K562 (cell line): ENCODE data around the gene EPB41L1. TPM values are rescaled to one million over a fixed set of nuclear protein-coding genes. Genes with fewer than 3 reads are reported as not detected.

Experiments used
- ATAC-seq: fragments of 200-7000 bp; cut with Tn5 transposase; 3 replicates; pipeline ENCODE4 v1.9.1; 2020; ENCODE audit warnings: moderate library complexity
- BruUV-seq: library from RNA; stranded (reverse); fragments of 400-500 nt; replicated peaks from 2 replicates; lab custom pipeline; 2021; lab: Mats Ljungman, UMichigan
- CTCF ChIA-PET: fragments of 300-600 bp; formaldehyde crosslinking; extraction: SDS; loops from one replicate; lab custom pipeline; 2021; ENCODE audit warnings: low intra/inter-chr PET ratio; lab: Yijun Ruan, JAX
- POLR2A ChIA-PET: fragments of 300-600, 350-650 bp; sonication (Branson Sonifier 250); formaldehyde crosslinking; extraction: SDS; loops from one replicate; lab custom pipeline; 2021; ENCODE audit warnings: antibody characterized with exemption, inconsistent platforms; lab: Yijun Ruan, JAX
- DNase-seq, 4 experiments: peaks; one replicate each; pipeline versions ENCODE4 v3.0.0 to v3.0.0-alpha.2; 2011 to 2018; ENCODE audit warnings: low spot score in 3 of 4, mixed read lengths in 3 of 4; ENCODE audit errors: extremely low read depth in 1 of 4
- FAIRE-seq: peaks from 2 replicates; lab custom pipeline; 2011; peaks lifted over from hg19 to GRCh38; lab: Jason Lieb, UNC
- H2AFZ ChIP-seq: 2 replicates; pipeline ENCODE4 v1.6.0; 2011; ENCODE audit warnings: low read depth, low read length, control low read depth, inconsistent platforms
- H3K27ac ChIP-seq: fragments of 200-600 bp; 3 replicates; pipeline ENCODE4 v1.8.0; 2011; ENCODE audit warnings: low read depth, mild to moderate bottlenecking, control low read depth, inconsistent platforms, low read length, moderate library complexity, mixed read lengths; ENCODE audit errors: extremely low read depth
- H3K27me3 ChIP-seq, 2 experiments: fragments of 300-600 bp in 1 of 2; 2 replicates in 1 of 2; 3 replicates in 1 of 2; pipeline versions ENCODE4 v1.6.0 to v1.8.0; 2011; ENCODE audit warnings: inconsistent platforms in 2 of 2, low read length in 2 of 2, mild to moderate bottlenecking in 1 of 2, mixed read lengths in 1 of 2, moderate library complexity in 1 of 2; ENCODE audit not compliant: control insufficient read depth in 2 of 2, insufficient read depth in 2 of 2
- H3K36me3 ChIP-seq: fragments of 300-600 bp; 3 replicates; pipeline ENCODE4 v1.8.0; 2011; ENCODE audit warnings: mild to moderate bottlenecking, low read length, inconsistent platforms; ENCODE audit not compliant: control insufficient read depth, insufficient read depth
- H3K4me1 ChIP-seq, 2 experiments: fragments of 200-600 bp in 1 of 2; replicated peaks in 1 of 2; 2 replicates in 1 of 2; 3 replicates in 1 of 2; pipeline versions ENCODE4 v1.5.1 to v1.8.0; 2011; ENCODE audit warnings: inconsistent platforms in 2 of 2, low read length in 2 of 2, mild to moderate bottlenecking in 1 of 2, mixed read lengths in 1 of 2, moderate library complexity in 1 of 2; ENCODE audit not compliant: control insufficient read depth in 2 of 2, insufficient read depth in 2 of 2
- H3K4me2 ChIP-seq: 2 replicates; pipeline ENCODE4 v1.6.1; 2011; ENCODE audit warnings: low read length, control low read depth, inconsistent platforms, mixed read lengths; ENCODE audit not compliant: insufficient read depth
- H3K4me3 ChIP-seq: fragments of 200-600 bp; sonication (generic), shearing (Covaris generic); 2 replicates; pipeline ENCODE4 v1.5.1; 2016; ENCODE audit warnings: control low read depth, inconsistent platforms
- H3K79me2 ChIP-seq: fragments of 200-600 bp; 3 replicates; pipeline ENCODE4 v1.8.0; 2011; ENCODE audit warnings: low read length, inconsistent platforms; ENCODE audit not compliant: control insufficient read depth, insufficient read depth
- H3K9ac ChIP-seq, 2 experiments: 2 replicates each; pipeline versions ENCODE4 v1.6.0 to v1.6.1; 2011; ENCODE audit warnings: low read depth in 2 of 2, low read length in 2 of 2, control low read depth in 1 of 2, inconsistent platforms in 1 of 2, mild to moderate bottlenecking in 1 of 2, mixed read lengths in 1 of 2; ENCODE audit not compliant: insufficient read depth in 1 of 2
- H3K9me1 ChIP-seq: one replicate; pipeline ENCODE4 v1.6.0; 2011; ENCODE audit warnings: inconsistent platforms, mild to moderate bottlenecking, low read length, moderate library complexity; ENCODE audit not compliant: control insufficient read depth, insufficient read depth
- H3K9me3 ChIP-seq: replicated peaks from 2 replicates; pipeline ENCODE4 v1.5.1; 2011; ENCODE audit warnings: low read depth, low read length, inconsistent platforms; ENCODE audit not compliant: control insufficient read depth, insufficient read depth
- H4K20me1 ChIP-seq: replicated peaks from 2 replicates; pipeline ENCODE4 v1.6.1; 2011; ENCODE audit warnings: low read length, inconsistent platforms, mixed read lengths; ENCODE audit not compliant: control insufficient read depth, insufficient read depth
- BCOR ChIP-seq: fragments of 450-650 bp; IDR thresholded peaks from 2 replicates; pipeline ENCODE4 v1.6.1; 2016
- ESRRA ChIP-seq: fragments of 450-650 bp; IDR thresholded peaks from 2 replicates; pipeline ENCODE4 v1.6.1; 2014; ENCODE audit warnings: low read depth, mild to moderate bottlenecking, moderate library complexity, borderline replicate concordance
- FOXA3 ChIP-seq, 2 experiments: fragments of 450-650 bp in 1 of 2; sonication (generic) in 1 of 2; formaldehyde crosslinking; IDR thresholded peaks in 1 of 2; conservative IDR thresholded peaks in 1 of 2; 2 replicates each; pipeline versions ENCODE4 v1.4.0 to v1.8.0; 2020 to 2022; ENCODE audit warnings: mild to moderate bottlenecking in 2 of 2, missing genetic modification reagents in 1 of 2
- FOXJ2 ChIP-seq: fragments of 200-800 bp; sonication (Bioruptor generic); IDR thresholded peaks from 2 replicates; pipeline ENCODE4 v1.6.1; 2016; ENCODE audit warnings: missing genetic modification characterization, missing compliant biosample characterization
- KDM1A ChIP-seq, 2 experiments: fragments of 450-650 bp; IDR thresholded peaks; 2 replicates each; pipeline ENCODE4 v1.6.1; 2016; ENCODE audit warnings: mild to moderate bottlenecking in 2 of 2
- RBM25 ChIP-seq: fragments of 200-400 bp; formaldehyde crosslinking; IDR thresholded peaks from 2 replicates; pipeline ENCODE4 v1.6.1; 2018; ENCODE audit warnings: low read length, low read depth, moderate library complexity; ENCODE audit not compliant: severe bottlenecking
- TAF7 ChIP-seq: fragments of 450-650 bp; IDR thresholded peaks from 2 replicates; pipeline ENCODE4 v1.6.1; 2016; ENCODE audit warnings: missing genetic modification characterization, missing compliant biosample characterization
- ZNF263 ChIP-seq: sonication (generic); formaldehyde crosslinking; IDR thresholded peaks from 2 replicates; pipeline ENCODE4 v1.8.0; 2022; ENCODE audit warnings: mild to moderate bottlenecking, missing genetic modification reagents, borderline replicate concordance
- WGBS: fragments of 100-300 bp; shearing (Covaris generic); methylation state at CpG from one replicate; pipeline ENCODE4 v1.1.6; 2016; ENCODE audit warnings: low coverage, mixed read lengths; ENCODE audit not compliant: insufficient coverage; ENCODE audit errors: missing lambda C conversion rate; 5-methylcytosine and 5-hydroxymethylcytosine counted together
- in situ Hi-C: fragments of 300-500 bp; cut with MboI; formaldehyde crosslinking; loops from 4 replicates; pipeline ENCODE4 v1.15.0; 2018; ENCODE audit warnings: inconsistent platforms, mixed read lengths
- intact Hi-C: fragments of 100-400 bp; cut with micrococcal nuclease; formaldehyde crosslinking; loops from 2 replicates; pipeline ENCODE4 v1.14.2; 2022
- polyA plus RNA-seq, 8 experiments: library from polyadenylated mRNA; depleted of rRNA in 4 of 8; stranded (reverse) in 5 of 8; unstranded in 3 of 8; fragments of >200 nt; fragmentation: Nextera tagmentation in 2 of 8; fragmentation: Illumina TruSeq in 1 of 8; extraction: Ambion mirVana in 2 of 8; extraction: Trizol in 1 of 8; gene quantifications; 2 replicates each; pipeline versions ENCODE4 v1.2.1 to v1.2.3, GENCODE V29; 2011 to 2014; ENCODE audit warnings: inconsistent platforms in 1 of 8, missing spikeins in 1 of 8
- total RNA-seq, 7 experiments: library from RNA; depleted of rRNA in 6 of 7; stranded (reverse); fragments of >200 nt in 6 of 7; fragmentation: Illumina TruSeq in 2 of 7; extraction: Trizol in 2 of 7; gene quantifications; 2 replicates each; pipeline versions ENCODE4 v1.2.1 to v1.2.3, GENCODE V29; 2011 to 2021; ENCODE audit warnings: low replicate concordance in 1 of 7
- TF ChIP-seq, protein P1 (sequence below), 2 experiments: fragments of 250-450 bp in 1 of 2; fragments of 450-650 bp in 1 of 2; sonication (Bioruptor Pico) in 1 of 2; IDR thresholded peaks; 2 replicates each; pipeline versions ENCODE4 v1.6.1 to v1.8.0; 2016 to 2021; ENCODE audit warnings: mild to moderate bottlenecking in 2 of 2, moderate library complexity in 2 of 2, missing compliant biosample characterization in 1 of 2, missing genetic modification characterization in 1 of 2
- TF ChIP-seq, protein P2 (sequence below): fragments of 200-800 bp; sonication (Bioruptor generic); IDR thresholded peaks from 2 replicates; pipeline ENCODE4 v1.6.1; 2016; ENCODE audit warnings: missing genetic modification characterization, missing compliant biosample characterization
- TF ChIP-seq, protein P3 (sequence below): fragments of 450-650 bp; IDR thresholded peaks from 2 replicates; pipeline ENCODE4 v1.6.1; 2018; ENCODE audit not compliant: partially characterized antibody

EPB41L1 gene
- total and polyA plus RNA-seq, 9 of the 15 experiments (the other 6 are each of a cell fraction or from before 2014, with no cell fraction given) = 0.11 to 4.3 (median 1.3) TPM

DNA sequence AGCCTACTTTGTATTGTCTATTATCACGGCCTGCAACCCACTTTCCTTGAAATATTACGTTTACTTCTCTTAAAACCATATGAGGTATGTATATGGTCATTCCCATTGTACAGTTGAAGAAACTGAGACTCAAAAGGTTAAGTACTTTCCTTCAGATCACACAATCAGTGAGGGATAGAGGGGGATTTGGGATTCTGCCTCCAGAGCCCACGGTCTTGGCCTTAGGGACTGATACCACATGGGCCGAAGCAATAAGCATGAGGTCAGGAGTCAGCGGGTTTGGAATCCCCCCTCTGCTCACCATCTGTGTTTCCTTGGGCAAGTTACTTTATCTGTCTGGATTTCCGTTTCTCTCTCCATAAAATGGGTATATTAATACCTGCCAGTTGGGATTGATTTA is 19.4 kb upstream of the EPB41L1 start:
- Histone ChIP-seq H3K36me3 (no peaks in the 10 kb centered on the region), H3K27ac (no peak overlapping the region), H3K4me1 (peaks cover 0 to 4% of the 10 kb centered on the region in 2 experiments; a peak in 2 of 5 replicates), H3K9ac (no peak overlapping the region), H3K4me3 (no peak overlapping the region), H3K9me1 (no peaks in the 10 kb centered on the region), H3K79me2 (no peaks in the 10 kb centered on the region), H2AFZ (no peak overlapping the region), H3K4me2 (no peak overlapping the region), H4K20me1 (no peaks in the 10 kb centered on the region), H3K27me3 (no peaks in the 10 kb centered on the region), H3K9me3 (no peaks in the 10 kb centered on the region)
- BruUV-seq = no TSS peak
- in situ Hi-C loops (loop anchor here (5.0 kb wide), 1 partner anchor 138 kb away; no protein-coding TSS in a partner anchor), intact Hi-C loops (loop anchor here (5.0 kb wide), 1 partner anchor 38 kb away; no protein-coding TSS in a partner anchor)
- WGBS = 57% methylated on average over 6 of the region's 6 CpGs
- TF ChIP-seq, protein P1, sequence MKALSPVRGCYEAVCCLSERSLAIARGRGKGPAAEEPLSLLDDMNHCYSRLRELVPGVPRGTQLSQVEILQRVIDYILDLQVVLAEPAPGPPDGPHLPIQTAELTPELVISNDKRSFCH (CRISPR knock-in tag; IDR thresholded peaks at IDR 0.05) = no peak
- TF ChIP-seq, protein P1 (tag; IDR thresholded peaks at IDR 0.05) = peak; percentile 63; the same call in 1 of the 2 replicates
- TF ChIP-seq TAF7 (tag) (no peak), KDM1A (IDR thresholded peaks at IDR 0.05) (peak in 1 of 2 experiments; percentile 43; a peak in 2 of 4 replicates), BCOR (0 out of 2 replicates have a peak, but pooled peaks have one; percentile 9), RBM25 (peak; percentile 92), FOXA3 (CRISPR knock-in tag; conservative IDR thresholded peaks at IDR 0.05 in 1 of 2, IDR thresholded peaks at IDR 0.05 in 1 of 2) (no peak), ESRRA (peak; percentile 43; the same call in 1 of the 2 replicates), ZNF263 (CRISPR knock-in tag) (no peak), FOXJ2 (tag) (no peak)
- TF ChIP-seq, protein P2, sequence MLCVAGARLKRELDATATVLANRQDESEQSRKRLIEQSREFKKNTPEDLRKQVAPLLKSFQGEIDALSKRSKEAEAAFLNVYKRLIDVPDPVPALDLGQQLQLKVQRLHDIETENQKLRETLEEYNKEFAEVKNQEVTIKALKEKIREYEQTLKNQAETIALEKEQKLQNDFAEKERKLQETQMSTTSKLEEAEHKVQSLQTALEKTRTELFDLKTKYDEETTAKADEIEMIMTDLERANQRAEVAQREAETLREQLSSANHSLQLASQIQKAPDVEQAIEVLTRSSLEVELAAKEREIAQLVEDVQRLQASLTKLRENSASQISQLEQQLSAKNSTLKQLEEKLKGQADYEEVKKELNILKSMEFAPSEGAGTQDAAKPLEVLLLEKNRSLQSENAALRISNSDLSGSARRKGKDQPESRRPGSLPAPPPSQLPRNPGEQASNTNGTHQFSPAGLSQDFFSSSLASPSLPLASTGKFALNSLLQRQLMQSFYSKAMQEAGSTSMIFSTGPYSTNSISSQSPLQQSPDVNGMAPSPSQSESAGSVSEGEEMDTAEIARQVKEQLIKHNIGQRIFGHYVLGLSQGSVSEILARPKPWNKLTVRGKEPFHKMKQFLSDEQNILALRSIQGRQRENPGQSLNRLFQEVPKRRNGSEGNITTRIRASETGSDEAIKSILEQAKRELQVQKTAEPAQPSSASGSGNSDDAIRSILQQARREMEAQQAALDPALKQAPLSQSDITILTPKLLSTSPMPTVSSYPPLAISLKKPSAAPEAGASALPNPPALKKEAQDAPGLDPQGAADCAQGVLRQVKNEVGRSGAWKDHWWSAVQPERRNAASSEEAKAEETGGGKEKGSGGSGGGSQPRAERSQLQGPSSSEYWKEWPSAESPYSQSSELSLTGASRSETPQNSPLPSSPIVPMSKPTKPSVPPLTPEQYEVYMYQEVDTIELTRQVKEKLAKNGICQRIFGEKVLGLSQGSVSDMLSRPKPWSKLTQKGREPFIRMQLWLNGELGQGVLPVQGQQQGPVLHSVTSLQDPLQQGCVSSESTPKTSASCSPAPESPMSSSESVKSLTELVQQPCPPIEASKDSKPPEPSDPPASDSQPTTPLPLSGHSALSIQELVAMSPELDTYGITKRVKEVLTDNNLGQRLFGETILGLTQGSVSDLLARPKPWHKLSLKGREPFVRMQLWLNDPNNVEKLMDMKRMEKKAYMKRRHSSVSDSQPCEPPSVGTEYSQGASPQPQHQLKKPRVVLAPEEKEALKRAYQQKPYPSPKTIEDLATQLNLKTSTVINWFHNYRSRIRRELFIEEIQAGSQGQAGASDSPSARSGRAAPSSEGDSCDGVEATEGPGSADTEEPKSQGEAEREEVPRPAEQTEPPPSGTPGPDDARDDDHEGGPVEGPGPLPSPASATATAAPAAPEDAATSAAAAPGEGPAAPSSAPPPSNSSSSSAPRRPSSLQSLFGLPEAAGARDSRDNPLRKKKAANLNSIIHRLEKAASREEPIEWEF (CRISPR knock-in tag) = no peak
- TF ChIP-seq, protein P3, sequence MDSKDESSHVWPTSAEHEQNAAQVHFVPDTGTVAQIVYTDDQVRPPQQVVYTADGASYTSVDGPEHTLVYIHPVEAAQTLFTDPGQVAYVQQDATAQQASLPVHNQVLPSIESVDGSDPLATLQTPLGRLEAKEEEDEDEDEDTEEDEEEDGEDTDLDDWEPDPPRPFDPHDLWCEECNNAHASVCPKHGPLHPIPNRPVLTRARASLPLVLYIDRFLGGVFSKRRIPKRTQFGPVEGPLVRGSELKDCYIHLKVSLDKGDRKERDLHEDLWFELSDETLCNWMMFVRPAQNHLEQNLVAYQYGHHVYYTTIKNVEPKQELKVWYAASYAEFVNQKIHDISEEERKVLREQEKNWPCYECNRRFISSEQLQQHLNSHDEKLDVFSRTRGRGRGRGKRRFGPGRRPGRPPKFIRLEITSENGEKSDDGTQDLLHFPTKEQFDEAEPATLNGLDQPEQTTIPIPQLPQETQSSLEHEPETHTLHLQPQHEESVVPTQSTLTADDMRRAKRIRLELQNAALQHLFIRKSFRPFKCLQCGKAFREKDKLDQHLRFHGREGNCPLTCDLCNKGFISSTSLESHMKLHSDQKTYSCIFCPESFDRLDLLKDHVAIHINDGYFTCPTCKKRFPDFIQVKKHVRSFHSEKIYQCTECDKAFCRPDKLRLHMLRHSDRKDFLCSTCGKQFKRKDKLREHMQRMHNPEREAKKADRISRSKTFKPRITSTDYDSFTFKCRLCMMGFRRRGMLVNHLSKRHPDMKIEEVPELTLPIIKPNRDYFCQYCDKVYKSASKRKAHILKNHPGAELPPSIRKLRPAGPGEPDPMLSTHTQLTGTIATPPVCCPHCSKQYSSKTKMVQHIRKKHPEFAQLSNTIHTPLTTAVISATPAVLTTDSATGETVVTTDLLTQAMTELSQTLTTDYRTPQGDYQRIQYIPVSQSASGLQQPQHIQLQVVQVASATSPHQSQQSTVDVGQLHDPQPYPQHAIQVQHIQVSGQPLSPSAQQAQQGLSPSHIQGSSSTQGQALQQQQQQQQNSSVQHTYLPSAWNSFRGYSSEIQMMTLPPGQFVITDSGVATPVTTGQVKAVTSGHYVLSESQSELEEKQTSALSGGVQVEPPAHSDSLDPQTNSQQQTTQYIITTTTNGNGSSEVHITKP = no peak
- ChIA-PET POLR2A (no interaction called here), CTCF (interaction anchor here (8.0 kb wide), 1 partner anchor 141 kb away, joined by 205 read pairs; no protein-coding TSS in a partner anchor)
- ATAC-seq (no peak), DNase-seq (no peak), FAIRE-seq (no peak)
